ENCODE results near the gene DENND2C.

The DENND2C gene

GRCh38 chr1:114712977-114713376 is 43.1 kb upstream of the DENND2C start:
- TF ChIP-seq CTCF (conservative IDR thresholded peaks at IDR 0.05; ENCODE audit: low read depth), result no peak
- ChIA-PET CTCF (no interaction called here), POLR2A (ENCODE audit: low non-redundant PET) (no interaction called here)
- DNase-seq (ENCODE audit: low spot score), result no peak
- no peak overlapping the region for H3K27ac ChIP-seq

GRCh38 chr1:114710360-114710759 is 40.5 kb upstream of the DENND2C start:
- CTCF ChIA-PET, result interaction anchor here (0.6 to 1.3 kb wide), 3 partner anchors 54 to 551 kb away, joined by 3 to 5 read pairs (median 3); no protein-coding TSS in a partner anchor
- TF ChIP-seq CTCF (conservative IDR thresholded peaks at IDR 0.05; ENCODE audit: low read depth), result no peak
- POLR2A ChIA-PET (ENCODE audit: low non-redundant PET), result no interaction called here
- no peak overlapping the region for H3K27ac ChIP-seq
- no peak for DNase-seq (ENCODE audit: low spot score)

- no peak for TF ChIP-seq CTCF (conservative IDR thresholded peaks at IDR 0.05; ENCODE audit: low read depth)
- ChIA-PET POLR2A (ENCODE audit: low non-redundant PET) (no interaction called here), CTCF (no interaction called here)
- H3K27ac ChIP-seq, result no peak overlapping the region
- no peak for DNase-seq (ENCODE audit: low spot score)
Observed at GRCh38 chr1:114707604-114708003, 37.8 kb upstream of the DENND2C start.

- CTCF ChIA-PET, result interaction anchor here (0.6 to 1.0 kb wide), 2 partner anchors 11 to 436 kb away, joined by 3 to 5 read pairs; no protein-coding TSS in a partner anchor
- POLR2A ChIA-PET (ENCODE audit: low non-redundant PET), result no interaction called here
- no peak for TF ChIP-seq CTCF (conservative IDR thresholded peaks at IDR 0.05; ENCODE audit: low read depth)
- no peak overlapping the region for H3K27ac ChIP-seq
- DNase-seq (ENCODE audit: low spot score), result no peak
Observed at GRCh38 chr1:114703242-114703641, 33.4 kb upstream of the DENND2C start.

GRCh38 chr1:114702737-114703136 is 32.9 kb upstream of the DENND2C start:
- POLR2A ChIA-PET (ENCODE audit: low non-redundant PET), result no interaction called here

GRCh38 chr1:114701931-114702330 is 32.1 kb upstream of the DENND2C start:
- TF ChIP-seq CTCF (conservative IDR thresholded peaks at IDR 0.05; ENCODE audit: low read depth), result no peak
- CTCF ChIA-PET, result no interaction called here
- H3K27ac ChIP-seq, result no peak overlapping the region
- no peak for DNase-seq (ENCODE audit: low spot score)
- POLR2A ChIA-PET (ENCODE audit: low non-redundant PET), result no interaction called here

More at GRCh38 chr1:114702737-114703136, 32.9 kb upstream of the DENND2C start:
- CTCF ChIA-PET, result interaction anchor here (0.6 kb wide), 1 partner anchor 18 kb away, joined by 3 read pairs; no protein-coding TSS in a partner anchor
- no peak overlapping the region for H3K27ac ChIP-seq
- TF ChIP-seq CTCF (conservative IDR thresholded peaks at IDR 0.05; ENCODE audit: low read depth), result no peak
- no peak for DNase-seq (ENCODE audit: low spot score)

Measured in RWPE1 (cell line).